GM18867 (cell line): ENCODE data around the gene ITK.

Experiments used
- ATAC-seq: cut with Tn5 transposase; IDR thresholded peaks from one replicate; pipeline ENCODE4 v1.9.1; 2021; ENCODE audit warnings: mild to moderate bottlenecking, moderate library complexity; ENCODE audit not compliant: unreplicated experiment

The ITK gene

DNA sequence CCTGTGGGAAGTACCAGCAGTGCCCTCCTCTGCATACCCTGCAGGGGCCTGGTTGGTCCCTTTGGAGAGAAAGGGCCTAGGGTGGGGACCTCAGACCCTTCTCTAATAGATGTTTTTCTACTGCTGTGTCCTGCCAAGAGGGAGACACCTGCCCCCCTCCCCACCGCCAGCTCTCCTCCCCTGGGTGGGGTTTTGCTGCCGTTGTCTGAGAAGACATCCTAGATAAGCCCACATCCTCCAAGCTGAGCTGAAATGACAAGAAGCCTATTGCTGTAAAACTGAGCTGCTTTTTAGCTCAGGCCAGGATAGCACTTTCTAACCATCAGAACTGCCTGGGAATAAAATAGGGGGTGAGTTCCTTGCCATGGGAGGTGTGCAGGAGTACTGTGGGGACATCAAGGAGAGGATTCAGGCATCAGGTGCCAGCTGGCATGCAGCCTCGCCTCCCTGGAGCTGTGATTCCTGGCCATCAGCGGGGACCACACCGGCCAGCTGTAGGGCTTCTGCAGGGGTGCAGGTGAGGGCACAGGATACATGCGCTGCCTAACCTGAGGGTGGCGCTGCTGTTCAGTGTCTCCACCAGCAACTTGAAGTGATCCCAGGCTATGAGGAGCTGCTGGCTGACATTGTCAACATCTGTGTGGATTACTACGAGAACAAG, 123.2 kb downstream of the ITK start:
- no peak for ATAC-seq
